Right ventricle myocardium inferior (tissue), 1 donor: ENCODE data around the gene TAF6L. TPM values are rescaled to one million over a fixed set of nuclear protein-coding genes. Genes with fewer than 3 reads are reported as not detected.
"Not testable (repeated sequence)": the region's sequence is repeated elsewhere in the genome, so short reads cannot be mapped to it uniquely, and the experiment has no call there.

ENCODE experiments used
- ATAC-seq: fragments of 200-7000 bp; cut with Tn5 transposase; one replicate; pipeline ENCODE4 v1.9.1; 2020; ENCODE audit warnings: mild to moderate bottlenecking, moderate library complexity
- DNase-seq: peaks from one replicate; pipeline ENCODE4 v3.0.0; 2021; ENCODE audit errors: missing footprints
- intact Hi-C: fragments of 100-400 bp; cut with DNase I; formaldehyde crosslinking; loops from one replicate; pipeline ENCODE4 v1.11.0; 2022
- long read RNA-seq: library from polyadenylated mRNA; unstranded; transcript quantifications from one replicate; pipeline ENCODE4 v2.0.0, GENCODE V29; 2021
- total RNA-seq: library from RNA; stranded (reverse); fragmentation: NEBNext Ultra II Directional; extraction: Animal tissue kit (Norgen Biotek cat#: 25700); gene quantifications from one replicate; pipeline ENCODE4 v1.2.1, GENCODE V29; 2021
- donor health status: DM: no; HTN: yes; CAD: no; lungs with severe emphysema.

Gene TAF6L, protein sequence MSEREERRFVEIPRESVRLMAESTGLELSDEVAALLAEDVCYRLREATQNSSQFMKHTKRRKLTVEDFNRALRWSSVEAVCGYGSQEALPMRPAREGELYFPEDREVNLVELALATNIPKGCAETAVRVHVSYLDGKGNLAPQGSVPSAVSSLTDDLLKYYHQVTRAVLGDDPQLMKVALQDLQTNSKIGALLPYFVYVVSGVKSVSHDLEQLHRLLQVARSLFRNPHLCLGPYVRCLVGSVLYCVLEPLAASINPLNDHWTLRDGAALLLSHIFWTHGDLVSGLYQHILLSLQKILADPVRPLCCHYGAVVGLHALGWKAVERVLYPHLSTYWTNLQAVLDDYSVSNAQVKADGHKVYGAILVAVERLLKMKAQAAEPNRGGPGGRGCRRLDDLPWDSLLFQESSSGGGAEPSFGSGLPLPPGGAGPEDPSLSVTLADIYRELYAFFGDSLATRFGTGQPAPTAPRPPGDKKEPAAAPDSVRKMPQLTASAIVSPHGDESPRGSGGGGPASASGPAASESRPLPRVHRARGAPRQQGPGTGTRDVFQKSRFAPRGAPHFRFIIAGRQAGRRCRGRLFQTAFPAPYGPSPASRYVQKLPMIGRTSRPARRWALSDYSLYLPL
- total RNA-seq = 8.2 TPM
- long read RNA-seq, transcript TAF6L-201 (11 exons, 2,116 nt) = major isoform, 9 of 14 reads
- long read RNA-seq, partial matches to known transcripts = 0 of 14 reads
- long read RNA-seq, other reads (novel, unspliced or antisense) = 5 of 14 reads

DNA sequence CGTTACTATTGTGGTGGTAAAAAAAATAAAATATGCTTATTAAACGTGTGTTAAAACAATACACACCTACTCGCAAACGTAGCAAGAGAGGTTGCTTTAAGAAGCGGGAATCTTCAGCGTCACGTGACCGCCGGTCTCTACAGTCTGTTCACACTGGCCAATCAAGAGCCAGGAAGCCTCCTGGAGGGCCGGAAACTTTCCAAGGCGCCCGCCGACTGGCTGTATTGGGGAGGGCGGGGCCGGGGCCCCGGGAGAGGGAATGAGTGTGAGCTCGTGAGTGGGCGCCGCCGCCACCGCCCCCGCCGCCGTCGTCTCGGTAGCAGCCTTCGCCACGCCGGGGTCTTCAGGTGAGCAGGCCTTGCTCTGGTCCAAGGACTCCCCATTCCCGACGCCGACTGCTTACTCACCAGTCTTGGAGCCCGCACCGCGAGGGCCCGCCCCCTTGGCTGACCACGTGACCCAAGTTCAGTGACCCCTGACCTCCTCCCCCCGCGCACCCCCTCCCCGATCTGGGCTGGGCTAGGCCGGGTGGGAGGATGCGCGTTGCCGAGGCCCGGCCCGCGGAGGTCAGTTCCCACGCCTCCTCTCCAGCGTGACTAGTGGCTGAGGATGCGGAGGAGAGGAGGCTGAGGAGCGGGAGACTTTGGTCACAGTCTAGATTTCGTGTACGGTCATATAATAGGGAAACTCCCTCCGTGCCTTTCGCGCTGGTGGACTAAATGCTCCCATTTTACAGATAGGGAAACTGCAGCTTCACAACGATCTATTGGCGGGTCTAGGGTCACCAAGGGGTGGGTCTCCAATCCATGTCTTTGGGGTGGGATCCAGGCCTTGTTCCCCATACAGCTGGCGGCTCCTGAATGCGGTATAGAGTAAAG is at the start of gene TAF6L:
Gene TAF6L (plus strand): TSS at position 253 of the 878 bp plus-strand sequence. CDS start 4,388 bp downstream, outside the sequence.
- peak; percentile 99 for DNase-seq
- intact Hi-C loops = loop anchor here (1.0 kb wide), 1 partner anchor 15 kb away; no protein-coding TSS in a partner anchor
- ATAC-seq = peak; percentile 98

DNA sequence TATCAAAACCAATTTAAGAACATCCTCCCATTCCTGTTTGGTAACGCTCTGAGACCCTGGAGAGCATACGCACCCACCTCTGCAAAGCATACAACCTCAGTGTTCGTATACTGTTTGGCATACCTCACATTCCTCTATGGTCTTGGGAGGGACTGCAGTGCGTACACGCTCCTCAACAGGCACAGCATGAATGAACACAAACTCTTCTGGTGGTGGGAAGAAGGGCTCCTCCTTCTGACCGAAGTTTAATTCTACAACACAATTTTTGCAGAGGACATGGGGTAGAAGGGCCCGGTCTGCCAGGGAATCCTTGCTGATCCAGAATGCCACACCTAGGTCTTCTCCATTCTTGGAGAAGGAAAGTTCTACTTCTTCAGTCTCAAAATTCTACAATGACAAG is 49.2 kb upstream of the TAF6L start:
- intact Hi-C loops = no loop called here
- DNase-seq (no peak), ATAC-seq (no peak)

DNA sequence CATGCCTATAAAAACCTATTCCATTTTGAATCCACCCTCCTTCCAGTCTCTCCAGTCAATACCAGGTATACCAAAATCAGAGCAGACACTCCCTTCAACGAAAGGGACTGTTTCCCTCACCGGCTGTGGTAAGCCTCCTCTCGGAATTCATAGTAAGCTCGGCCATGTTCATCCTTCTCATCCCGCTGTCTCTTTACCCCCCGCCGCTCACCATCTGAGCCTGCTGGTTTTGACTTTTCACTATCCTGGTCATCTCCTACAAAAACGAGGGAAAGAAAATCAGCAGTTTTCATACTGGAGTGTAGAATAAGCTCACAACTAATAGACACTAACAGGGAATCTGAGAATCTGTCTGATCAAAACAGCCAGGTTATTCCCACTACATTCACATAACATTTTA is 47.0 kb upstream of the TAF6L start:
- intact Hi-C loops = no loop called here
- no peak for DNase-seq
- no peak for ATAC-seq

DNA sequence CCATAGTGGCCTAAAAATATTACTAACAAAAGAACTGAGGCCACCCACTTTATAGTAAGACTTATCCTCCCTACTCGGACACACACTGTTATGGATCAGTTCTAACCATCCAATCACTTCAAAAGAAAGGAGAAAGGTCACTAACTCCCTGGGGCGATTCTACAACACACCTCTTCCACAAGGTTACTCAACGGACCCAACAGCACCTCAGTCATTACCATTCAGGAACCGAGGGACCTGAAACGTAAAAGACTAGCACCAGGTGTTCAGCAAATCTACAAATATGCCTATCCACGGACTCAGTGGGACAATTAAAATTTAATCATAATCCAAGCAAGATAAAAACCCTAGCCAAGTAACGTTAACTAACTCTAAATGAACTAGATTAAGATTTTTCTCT is 45.5 kb upstream of the TAF6L start:
- DNase-seq (no peak), ATAC-seq (no peak)
- intact Hi-C loops = loop anchor here (2.0 to 5.0 kb wide), 4 partner anchors 17 to 132 kb away; partner anchors contain the start of genes C11orf98, CSKMT, STX5 and TEX54

DNA sequence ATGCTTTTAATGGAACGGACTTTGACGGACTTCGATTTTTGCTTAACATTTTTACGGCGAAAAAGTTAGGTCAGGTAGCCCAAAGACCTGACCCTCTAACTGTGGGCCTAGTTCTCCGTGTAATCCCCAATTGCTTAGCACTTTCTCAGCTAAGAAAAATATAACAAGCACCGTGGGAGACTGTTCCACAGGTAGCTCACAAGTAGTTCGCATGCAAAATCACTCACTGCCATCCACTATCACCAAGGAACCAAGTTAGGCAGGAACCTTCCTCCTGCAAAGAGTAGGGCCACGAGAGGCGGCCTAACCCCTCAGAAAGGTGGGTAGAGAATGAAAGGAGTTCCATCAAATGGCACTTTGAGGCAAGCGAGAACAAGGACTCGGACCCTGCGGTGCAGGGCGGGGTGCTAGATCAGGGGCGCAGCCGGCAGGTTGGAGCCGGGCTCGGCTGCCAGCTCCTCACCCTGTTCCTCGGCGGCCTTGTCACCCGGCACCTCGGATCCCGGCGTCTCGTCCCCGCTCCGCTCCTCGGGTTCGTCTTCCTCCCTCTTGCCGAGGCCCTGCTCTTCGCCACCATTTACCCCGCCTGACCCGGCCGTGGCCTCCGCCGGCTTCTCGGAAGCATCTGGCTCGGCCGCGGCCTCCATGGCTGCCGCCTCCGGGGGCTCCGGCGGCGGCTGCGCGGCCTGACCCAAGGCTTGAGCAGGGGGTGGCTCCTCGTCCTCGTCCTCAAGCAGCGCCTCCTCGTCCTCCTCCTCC is 44.9 kb upstream of the TAF6L start:
- intact Hi-C loops = loop anchor here (2.0 to 5.0 kb wide), 4 partner anchors 18 to 131 kb away; partner anchors contain the start of genes C11orf98, CSKMT, STX5 and TEX54
- DNase-seq (no peak), ATAC-seq (no peak)

DNA sequence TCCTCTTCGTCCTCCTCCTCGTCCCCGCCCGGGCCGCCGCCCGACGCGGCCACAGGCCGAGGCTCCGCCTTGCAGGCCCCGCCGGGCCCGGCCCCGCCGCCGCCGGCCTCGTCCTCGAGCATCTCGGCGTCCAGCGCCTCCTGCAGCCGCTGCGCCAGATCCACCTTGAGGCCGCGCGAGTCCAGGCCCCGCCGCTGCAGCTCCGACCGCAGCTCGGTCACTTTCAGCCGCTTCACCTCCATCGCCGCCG is 44.4 kb upstream of the TAF6L start:
- ATAC-seq = peak; percentile 5
- intact Hi-C loops = loop anchor here (1.0 to 5.0 kb wide), 5 partner anchors 18 to 130 kb away; partner anchors contain the start of genes C11orf98, CSKMT, STX5 and TEX54
- no peak for DNase-seq

DNA sequence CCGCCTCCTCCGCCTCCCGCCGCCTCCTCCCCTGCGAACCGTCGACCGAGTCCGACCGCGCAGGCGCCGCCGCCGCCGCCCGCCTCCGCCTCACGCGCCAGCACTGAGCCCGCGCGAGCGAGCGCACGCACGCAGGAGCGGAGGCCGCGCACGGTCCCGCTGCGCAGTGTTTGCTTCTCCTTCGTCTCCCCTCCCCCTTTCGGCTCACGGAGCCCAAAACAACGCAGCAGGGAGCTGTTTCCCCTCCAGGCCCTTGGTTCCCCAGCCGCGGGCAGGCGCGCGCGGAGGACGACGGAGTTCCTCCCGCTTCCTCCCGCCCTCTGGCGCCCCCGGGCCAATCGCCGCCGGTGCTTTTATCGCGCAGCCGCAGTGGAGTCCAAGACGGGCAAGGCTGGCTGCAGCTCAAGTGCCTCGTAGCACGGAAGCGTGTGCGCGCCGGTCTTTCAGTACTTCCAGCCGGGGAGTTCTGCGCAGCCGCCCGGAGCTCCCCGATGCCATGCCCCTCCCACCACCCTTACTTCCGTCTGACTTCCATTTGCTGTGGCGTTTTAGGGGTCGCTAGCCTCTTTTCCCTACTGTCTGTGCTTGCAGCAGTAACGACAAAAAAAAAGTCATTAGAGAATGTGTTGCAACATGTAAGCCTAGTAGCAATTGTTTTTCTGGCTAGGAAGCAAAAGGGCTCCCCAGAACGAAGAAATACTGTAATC is 43.9 kb upstream of the TAF6L start, which contains the start of gene HNRNPUL2:
Gene HNRNPUL2 (minus strand): TSS at position 293 of the 707 bp plus-strand sequence. CDS start 301 bp downstream, outside the sequence.
- intact Hi-C loops = loop anchor here (1.0 to 5.0 kb wide), 5 partner anchors 19 to 130 kb away; partner anchors contain the start of genes C11orf98, CSKMT, STX5 and TEX54
- DNase-seq (peak; percentile 99), ATAC-seq (peak; percentile 94)

DNA sequence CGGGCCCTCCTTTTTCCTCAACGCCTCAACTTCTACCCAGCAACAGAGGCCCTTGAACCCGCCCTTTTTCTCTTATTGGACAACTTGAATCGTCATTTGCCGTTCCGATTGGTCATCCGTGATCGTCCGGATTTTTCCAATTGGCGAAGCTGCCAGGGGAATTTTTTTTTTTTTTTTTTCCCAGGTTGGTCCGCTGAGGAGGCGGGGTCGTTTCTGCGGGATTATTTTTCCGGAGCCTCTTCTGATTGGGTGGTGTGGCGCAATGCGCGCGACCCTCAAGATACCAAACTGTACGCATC is 43.4 kb upstream of the TAF6L start:
- peak; percentile 83 for ATAC-seq
- no peak for DNase-seq
- intact Hi-C loops = loop anchor here (1.0 to 5.0 kb wide), 6 partner anchors 19 to 129 kb away; partner anchors contain the start of genes C11orf98, CSKMT, STX5 and TEX54

DNA sequence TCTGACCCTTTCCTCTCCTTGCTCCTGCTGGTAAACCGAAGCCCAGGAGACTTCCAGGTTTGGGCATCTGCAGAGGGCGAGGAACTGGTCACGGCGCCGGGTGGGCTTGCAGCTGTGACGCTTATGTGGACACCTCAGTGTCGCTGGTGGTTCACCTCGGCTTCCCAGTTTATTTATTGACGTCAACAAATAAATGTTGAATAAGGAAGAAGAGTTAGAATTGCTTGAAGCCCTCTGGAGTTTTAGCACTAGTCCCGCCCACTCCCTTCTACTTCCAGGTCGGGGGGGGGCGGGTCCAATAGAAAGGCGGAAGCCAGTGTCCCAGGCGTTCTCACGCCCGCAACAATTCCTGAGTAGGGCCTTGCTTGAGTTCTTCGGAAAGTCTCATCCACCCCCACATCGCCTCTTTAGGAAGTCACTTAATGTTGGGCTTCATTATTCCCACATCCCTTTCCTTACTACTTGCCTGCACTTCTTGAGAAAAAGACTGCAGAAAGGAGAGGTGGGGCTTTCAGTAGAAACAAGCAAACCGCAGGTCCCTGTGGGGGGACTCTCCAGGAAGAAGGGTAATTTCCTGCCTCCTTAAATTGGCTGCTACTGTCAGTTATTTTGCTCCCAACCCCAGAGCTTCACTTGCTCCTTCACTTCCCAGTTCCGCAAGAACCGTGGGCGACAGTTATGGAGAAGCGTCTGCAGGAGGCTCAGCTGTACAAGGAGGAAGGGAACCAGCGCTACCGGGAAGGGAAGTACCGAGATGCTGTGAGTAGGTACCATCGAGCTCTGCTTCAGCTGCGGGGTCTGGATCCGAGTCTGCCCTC is 42.8 kb upstream of the TAF6L start, which contains the start of gene TTC9C:
Gene TTC9C (plus strand): TSS at position 316 of the 818 bp plus-strand sequence. CDS start 363 bp downstream, at position 679.
- DNase-seq (peak; percentile 93), ATAC-seq (peak; percentile 71)
- intact Hi-C loops = loop anchor here (2.0 to 5.0 kb wide), 4 partner anchors 58 to 129 kb away; partner anchors contain the start of genes C11orf98, CSKMT, STX5 and TEX54

DNA sequence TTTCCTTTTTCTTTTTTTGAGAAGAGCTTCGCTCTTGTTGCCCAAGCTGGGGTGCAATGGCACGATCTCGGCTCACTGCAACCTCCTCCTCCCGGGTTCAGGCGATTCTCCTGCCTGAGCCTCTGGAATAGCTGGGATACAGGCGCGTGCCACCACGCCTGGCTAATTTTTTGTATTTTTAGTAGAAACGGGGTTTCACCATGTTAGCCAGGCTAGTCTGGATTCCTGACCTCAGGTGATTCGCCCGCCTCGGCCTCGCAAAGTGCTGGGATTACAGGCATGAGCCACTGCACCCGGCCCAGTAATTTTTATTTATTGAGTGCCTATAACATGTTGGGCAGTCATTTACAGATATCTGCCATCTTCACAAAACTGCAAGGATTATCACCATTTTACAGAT is 41.1 kb upstream of the TAF6L start:
- intact Hi-C loops = not testable (repeated sequence)

DNA sequence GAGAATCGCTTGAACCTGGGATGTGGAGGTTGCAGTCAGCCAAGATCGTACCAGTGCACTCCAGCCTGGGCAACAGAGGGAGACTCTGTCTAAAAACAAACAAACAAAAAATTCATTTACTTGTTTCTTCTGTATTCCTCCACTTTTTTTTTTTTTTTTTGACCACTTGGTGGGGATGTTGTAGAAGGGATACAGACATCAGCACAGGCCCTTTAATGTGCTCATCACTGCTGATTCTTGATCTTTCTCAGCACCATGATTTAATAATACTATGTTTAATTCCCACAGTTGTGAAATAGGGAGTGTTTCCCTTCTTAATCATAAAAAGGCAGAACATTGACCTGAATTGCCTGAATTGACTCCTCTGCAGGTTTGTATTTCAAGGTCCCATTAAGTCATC is 38.4 kb upstream of the TAF6L start:
- intact Hi-C loops = no loop called here
- no peak for ATAC-seq

More for the DNA sequence above, 41.1 kb upstream of the TAF6L start:
- not testable (repeated sequence) for DNase-seq, ATAC-seq

DNA sequence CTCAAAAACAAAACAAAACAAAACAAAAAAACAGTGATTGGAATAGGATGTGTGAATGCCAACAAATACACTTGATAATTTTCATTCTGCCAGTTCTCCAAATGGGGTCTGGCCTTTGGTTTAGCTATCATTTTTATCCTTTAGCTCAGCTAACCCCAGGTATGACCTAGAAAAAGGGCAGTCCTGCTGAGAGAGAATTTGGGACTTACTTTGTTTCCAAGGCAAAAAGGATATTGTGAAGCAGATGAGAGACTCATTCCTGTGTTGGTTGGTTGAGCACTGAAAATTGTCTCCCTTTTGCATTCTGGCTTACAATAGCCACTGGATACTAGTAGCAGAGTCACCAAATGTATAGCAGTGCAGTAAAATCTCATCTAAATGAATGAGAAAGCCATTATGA is 34.0 kb upstream of the TAF6L start:
- intact Hi-C loops = no loop called here
- ATAC-seq (no peak), DNase-seq (no peak)

More for the DNA sequence above, 38.4 kb upstream of the TAF6L start:
- DNase-seq = no peak

DNA sequence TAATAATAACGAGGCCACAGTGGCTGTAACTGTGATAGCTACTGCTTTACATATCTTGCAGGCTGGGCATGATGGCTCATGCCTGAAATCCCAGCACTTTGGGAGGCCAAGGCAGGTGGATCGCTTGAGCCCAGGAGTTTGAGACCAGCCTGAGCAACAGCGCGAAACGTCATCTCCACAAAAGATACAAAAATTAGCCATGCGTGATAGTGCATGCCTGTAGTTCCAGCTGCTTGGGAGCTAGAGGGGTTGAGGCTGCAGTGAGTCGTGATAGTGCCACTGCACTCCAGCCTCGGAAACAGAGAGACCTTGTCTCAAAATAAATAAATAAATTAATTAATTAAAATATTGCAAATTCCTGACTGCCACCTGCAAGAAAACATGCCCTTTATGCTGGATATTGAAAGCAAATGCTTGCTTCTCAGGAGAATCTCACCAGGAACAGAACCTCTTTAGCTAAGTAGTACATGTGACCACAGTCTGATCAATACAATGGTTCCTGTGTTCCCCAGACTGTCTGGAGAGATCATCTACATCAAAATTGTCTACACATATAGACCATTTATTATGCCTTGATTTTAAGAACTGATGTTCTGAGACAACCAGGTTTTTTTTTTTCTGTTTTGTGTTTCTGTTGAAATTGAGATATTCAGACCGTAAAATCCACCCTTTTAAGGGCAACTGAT is 23.6 kb upstream of the TAF6L start:
- DNase-seq (no peak), ATAC-seq (no peak)
- intact Hi-C loops = no loop called here

DNA sequence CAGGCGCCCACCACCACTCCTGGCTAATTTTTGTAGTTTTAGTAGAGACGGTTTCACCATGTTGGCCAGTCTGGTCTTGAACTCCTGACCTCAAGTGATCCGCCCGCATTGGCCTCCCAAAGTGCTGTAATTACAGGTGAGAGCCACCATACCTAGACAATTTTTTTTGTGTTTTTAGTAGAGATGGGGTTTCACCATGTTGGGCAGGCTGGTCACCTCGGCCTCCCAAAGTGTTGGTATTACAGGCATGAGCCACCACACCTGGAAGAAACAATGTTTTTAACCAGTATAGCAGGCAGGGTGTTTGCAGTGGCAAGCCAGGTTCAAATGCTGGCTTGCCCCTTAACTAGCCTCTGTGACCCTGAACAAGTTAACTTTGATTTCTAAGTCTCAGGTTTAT is 21.3 kb upstream of the TAF6L start:
- ATAC-seq, DNase-seq, intact Hi-C loops: not testable (repeated sequence)

DNA sequence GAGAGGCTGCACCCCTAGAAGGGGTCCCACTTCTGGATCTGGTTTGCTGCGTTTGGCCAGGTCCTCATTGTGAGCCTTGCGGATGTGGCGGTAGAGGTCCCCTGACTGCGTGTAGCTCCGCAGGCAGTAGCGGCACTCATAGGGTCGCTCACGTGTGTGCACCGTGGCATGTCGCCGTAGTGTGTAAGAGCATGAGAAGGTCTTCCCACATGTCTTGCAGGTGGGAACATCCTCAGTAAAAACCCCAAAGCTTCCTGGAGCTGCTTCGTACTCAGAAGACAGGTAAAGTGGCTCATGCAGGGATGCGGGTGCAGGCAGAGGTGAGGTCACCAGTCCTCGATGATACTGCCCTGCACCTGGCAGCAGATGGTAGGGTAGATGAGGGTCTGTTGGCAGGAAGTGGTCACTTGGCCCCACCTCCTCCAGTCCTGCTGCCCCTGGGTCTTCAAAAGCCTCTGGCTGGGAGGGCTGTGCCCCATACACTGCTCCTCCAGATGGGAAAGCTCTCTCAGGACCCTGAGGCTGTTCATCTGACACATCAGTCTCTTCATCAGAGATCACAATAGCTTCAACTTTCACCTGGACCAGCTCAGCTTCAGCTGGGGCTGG is 18.9 kb upstream of the TAF6L start:
- DNase-seq (no peak), ATAC-seq (no peak)
- intact Hi-C loops = no loop called here
